IMR-90 (cell line): ENCODE data around the gene IGFL3.

Source experiments
- CTCF ChIP-seq: conservative IDR thresholded peaks from 2 replicates; pipeline ENCODE4 v1.5.1; 2012; ENCODE audit warnings: mild to moderate bottlenecking, low read depth, low read length, improper control_type of control experiment
- MAFK ChIP-seq: IDR thresholded peaks from 2 replicates; pipeline ENCODE4 v1.6.1; 2012; ENCODE audit warnings: low read depth, low read length, improper control_type of control experiment

- TF ChIP-seq MAFK (no peak), CTCF (no peak)
These were observed 34.0 kb downstream of the IGFL3 start for GRCh38 chr19:46090444-46090843.
